GM12872 (cell line): ENCODE results near the gene XRCC4.

ENCODE experiments used
- TF ChIP-seq, protein P1 (sequence below): IDR thresholded peaks from 3 replicates; pipeline ENCODE4 v1.5.1; 2011; ENCODE audit warnings: low read depth, mild to moderate bottlenecking, low read length, moderate library complexity; ENCODE audit not compliant: insufficient read depth

XRCC4 gene

DNA sequence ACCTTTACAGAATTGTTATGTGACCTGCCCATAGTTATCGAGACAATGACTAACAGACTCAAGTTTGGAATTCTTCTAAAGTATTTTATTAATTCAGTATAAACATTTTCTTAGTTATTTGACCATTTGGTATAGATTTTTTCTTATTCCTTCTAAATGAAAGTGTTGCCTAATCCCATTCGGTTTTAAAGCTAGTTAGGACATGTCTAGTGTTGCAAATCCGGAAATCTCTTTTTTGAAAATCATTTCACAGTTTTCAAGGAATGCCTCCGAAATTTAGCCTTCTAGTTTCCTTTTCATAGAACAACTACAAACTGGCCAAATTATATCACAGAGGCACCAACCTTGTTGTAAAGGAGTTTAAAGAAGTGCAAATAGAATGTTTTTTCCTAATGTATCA is 171.8 kb downstream of the XRCC4 start:
- TF ChIP-seq, protein P1, sequence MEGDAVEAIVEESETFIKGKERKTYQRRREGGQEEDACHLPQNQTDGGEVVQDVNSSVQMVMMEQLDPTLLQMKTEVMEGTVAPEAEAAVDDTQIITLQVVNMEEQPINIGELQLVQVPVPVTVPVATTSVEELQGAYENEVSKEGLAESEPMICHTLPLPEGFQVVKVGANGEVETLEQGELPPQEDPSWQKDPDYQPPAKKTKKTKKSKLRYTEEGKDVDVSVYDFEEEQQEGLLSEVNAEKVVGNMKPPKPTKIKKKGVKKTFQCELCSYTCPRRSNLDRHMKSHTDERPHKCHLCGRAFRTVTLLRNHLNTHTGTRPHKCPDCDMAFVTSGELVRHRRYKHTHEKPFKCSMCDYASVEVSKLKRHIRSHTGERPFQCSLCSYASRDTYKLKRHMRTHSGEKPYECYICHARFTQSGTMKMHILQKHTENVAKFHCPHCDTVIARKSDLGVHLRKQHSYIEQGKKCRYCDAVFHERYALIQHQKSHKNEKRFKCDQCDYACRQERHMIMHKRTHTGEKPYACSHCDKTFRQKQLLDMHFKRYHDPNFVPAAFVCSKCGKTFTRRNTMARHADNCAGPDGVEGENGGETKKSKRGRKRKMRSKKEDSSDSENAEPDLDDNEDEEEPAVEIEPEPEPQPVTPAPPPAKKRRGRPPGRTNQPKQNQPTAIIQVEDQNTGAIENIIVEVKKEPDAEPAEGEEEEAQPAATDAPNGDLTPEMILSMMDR: no peak

DNA sequence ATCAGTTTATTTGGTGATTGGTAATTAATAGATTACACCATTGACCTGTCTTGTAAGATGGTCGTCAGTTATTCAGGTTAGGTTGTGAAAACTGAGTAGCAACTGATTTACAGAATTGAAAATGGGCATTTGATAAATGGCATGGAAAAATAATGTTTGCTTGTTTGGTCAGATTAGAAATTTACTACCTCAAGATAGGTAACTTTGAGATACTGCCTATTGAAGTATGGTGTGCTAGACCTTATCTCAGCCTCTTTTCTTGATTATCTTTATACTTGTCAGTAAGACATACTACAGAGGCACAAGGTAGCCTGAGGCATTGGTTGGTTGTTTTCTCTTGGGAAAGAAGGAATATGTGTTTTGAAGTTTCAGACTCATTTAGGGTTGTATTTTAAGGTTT is 174.5 kb downstream of the XRCC4 start:
- TF ChIP-seq, protein P1: no peak

DNA sequence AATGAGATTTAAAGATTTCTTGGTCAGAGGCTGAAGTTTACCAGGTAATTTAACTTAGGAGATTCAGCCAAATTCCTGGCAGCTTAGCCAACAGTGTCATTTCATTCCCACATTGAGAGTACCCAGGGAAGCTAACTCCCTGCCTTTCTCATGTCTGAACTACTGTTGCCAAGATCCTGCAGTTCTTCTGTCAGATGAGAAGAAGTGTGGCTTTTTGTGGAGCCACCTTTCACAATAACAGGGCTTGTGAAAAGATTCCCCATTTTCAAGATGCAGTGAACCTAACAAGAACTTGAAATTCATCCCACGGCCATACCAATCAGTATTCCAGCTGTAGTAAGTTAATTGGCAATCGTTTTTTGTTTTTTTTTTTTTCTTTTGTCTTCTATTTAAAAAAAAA is 176.4 kb downstream of the XRCC4 start:
- TF ChIP-seq, protein P1: no peak

DNA sequence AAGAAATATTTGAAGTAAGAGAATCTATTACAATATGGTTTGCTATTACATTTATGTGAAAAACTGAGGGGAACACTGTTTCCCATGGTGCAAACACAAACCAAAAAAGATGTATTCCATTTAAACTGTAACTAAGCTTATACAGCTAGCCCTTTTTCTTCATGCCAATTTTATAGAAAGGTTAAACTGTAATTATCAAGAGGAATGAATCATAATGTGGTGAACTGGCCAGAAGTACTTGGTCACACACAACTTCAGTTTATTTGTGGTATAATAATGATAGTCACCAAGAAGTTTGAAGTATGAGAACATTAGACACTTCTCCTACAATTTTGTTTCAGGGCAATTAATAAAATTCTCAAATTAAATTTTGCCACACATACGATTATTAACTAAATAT is 177.9 kb downstream of the XRCC4 start:
- TF ChIP-seq, protein P1: no peak

DNA sequence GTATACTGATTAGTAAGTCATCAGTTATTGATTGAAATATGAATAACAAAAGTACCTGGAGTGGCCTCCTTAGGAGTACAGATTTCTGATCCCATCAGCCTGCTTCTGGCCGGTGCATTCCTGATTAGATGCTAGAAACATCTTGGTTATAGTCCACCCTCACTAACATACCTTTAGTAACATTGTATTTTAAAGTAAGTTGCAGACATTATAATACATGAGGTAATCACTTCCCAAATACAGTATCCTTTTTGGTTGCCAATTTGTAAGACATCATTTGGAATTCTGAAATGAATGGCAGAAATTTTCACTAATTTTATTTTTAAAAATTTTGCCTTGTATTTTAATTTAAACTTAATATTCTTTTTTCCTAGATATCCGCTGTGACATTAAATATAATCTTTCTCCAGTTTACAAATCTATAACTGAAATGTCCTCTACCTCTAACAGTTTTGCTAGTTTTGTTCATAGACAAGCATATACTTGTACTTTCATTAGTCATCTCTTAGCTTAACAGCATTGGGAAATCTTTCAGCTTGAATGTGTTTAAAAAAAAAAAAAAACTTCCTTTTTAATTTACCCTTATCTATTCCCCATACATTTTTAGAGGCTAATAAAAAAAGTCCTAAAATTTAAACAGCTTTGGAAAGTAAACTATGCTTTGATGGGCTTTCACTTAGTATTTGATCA is 178.9 kb downstream of the XRCC4 start:
- TF ChIP-seq, protein P1: no peak

DNA sequence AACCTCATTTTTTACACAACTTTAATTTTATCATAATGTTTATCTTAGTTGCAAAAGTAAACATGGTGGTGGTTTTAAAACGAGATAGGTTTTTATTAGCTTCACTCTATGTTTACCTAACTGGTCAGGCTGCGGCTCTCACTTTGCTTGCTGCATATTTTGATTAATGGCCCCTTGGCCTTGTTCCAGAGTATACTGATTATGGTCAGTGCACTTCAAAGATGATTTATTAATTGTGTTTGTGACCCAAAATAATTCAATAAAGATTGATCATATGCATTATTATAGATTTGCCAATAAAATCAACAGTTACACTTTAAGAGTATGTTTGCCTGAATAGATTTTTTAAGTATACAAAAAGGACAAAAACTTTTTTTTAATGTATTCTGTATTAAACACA is 188.0 kb downstream of the XRCC4 start:
- TF ChIP-seq, protein P1: no peak

DNA sequence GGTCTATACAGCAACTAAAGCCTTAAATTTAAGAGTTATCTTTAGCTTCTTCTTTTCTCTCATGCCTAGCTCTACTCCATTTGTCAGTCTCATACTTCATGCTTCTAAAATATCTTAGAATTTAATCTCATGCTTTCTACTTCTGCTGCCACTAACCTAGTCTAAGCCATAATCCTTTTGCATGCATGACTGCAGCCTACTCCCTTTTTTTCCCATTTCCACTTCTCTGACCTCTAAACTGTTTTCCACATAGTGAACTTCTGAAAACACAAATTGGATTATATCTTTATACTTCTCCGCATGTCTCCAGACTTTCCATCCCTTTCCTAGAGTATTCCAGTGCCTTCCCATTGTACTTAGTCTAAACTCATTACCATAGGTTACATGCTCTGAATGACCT is 193.0 kb downstream of the XRCC4 start:
- TF ChIP-seq, protein P1: no peak
